Tibial nerve (tissue), 4 donors: ENCODE data around the gene OTOA. TPM values are rescaled to one million over a fixed set of nuclear protein-coding genes. Genes with fewer than 3 reads are reported as not detected.
"Not testable (repeated sequence)": the region's sequence is repeated elsewhere in the genome, so short reads cannot be mapped to it uniquely, and the experiment has no call there.

Source experiments
- DNase-seq, 2 donors: peaks; one replicate each; pipeline ENCODE4 v3.0.0-alpha.2; 2019; ENCODE audit warnings: low spot score in 2 of 2
- H3K27ac ChIP-seq, 4 donors: fragments of 200-600 bp; sonication (generic) in 3 of 4; one replicate each; pipeline ENCODE4 v1.5.1; 2017 to 2019; ENCODE audit warnings: mild to moderate bottlenecking in 1 of 4
- H3K27me3 ChIP-seq, 2 donors: fragments of 200-600 bp; sonication (generic) in 1 of 2; one replicate each; pipeline versions ENCODE4 v1.5.1 to v1.6.0; 2017 to 2019
- H3K36me3 ChIP-seq, 3 donors: fragments of 200-600 bp; sonication (generic); one replicate each; pipeline ENCODE4 v1.5.1; 2018 to 2019
- H3K4me1 ChIP-seq, 4 donors: fragments of 200-600 bp; sonication (generic) in 3 of 4; one replicate each; pipeline ENCODE4 v1.5.1; 2017 to 2019
- H3K4me3 ChIP-seq, 4 donors: fragments of 200-600 bp; sonication (generic) in 3 of 4; one replicate each; pipeline ENCODE4 v1.5.1; 2017 to 2019; ENCODE audit warnings: mild to moderate bottlenecking in 1 of 4, moderate library complexity in 1 of 4
- H3K9me3 ChIP-seq, 4 donors: fragments of 200-600 bp; sonication (generic) in 3 of 4; one replicate each; pipeline ENCODE4 v1.5.1; 2017 to 2019
- CTCF ChIP-seq, 5 experiments: fragments of 200-600 bp in 3 of 5; fragments of 450-650 bp in 2 of 5; sonication (generic) in 3 of 5; IDR thresholded peaks; one replicate each; pipeline ENCODE4 v1.5.1; 2016 to 2019; ENCODE audit warnings: antibody characterized with exemption in 5 of 5, mild to moderate bottlenecking in 3 of 5, moderate library complexity in 2 of 5
- EP300 ChIP-seq, 2 donors: sonication (generic); formaldehyde crosslinking; IDR thresholded peaks; one replicate each; pipeline ENCODE4 v1.6.1; 2017; ENCODE audit warnings: antibody characterized with exemption in 2 of 2, mild to moderate bottlenecking in 1 of 2
- POLR2A ChIP-seq, 2 donors: fragments of 450-650 bp; IDR thresholded peaks; one replicate each; pipeline ENCODE4 v1.6.1; 2017; ENCODE audit warnings: antibody characterized with exemption in 2 of 2, mild to moderate bottlenecking in 2 of 2, moderate library complexity in 2 of 2
- WGBS, 2 donors: methylation state at CpG; one replicate each; pipeline ENCODE4 v1.1.5; 2018; 5-methylcytosine and 5-hydroxymethylcytosine counted together
- total RNA-seq, 4 donors: library from RNA; depleted of rRNA; stranded (reverse); fragments of >200 nt; gene quantifications; one replicate each; pipeline ENCODE4 v1.1.0, GENCODE V29; 2016

The OTOA gene
- total RNA-seq, 4 donors from 2014 or later = 0.39 to 1.3 (median 0.90) TPM; not detected in 1

- DNase-seq = no peak
These were observed 20.4 kb downstream of the OTOA start for GRCh38 chr16:21684199-21684598.

DNA sequence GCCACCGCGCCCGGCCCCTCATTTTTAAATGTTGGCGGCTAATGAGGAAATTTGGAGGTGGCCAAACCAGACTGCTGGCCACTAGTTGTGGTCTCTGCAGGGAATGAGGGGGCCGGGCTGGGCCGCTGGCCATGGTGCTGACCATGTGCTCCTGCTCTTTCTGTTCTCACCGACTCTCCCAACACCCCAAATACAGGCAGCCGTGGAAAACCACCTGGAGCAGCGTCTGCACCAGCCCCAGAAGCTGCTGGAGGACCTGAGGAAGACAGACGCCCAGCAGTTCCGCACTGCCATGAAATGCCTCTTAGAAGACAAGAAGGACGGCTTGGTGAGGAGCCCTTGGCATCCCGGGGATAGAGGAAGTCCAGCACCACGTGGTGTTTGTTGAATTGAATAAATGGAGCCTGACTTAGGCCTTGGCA lies 21.3 kb downstream of the OTOA start:
- H3K4me1 ChIP-seq = no peaks in the 10 kb centered on the region
- peaks cover 0 to 8% (median 0%) of the 10 kb centered on the region in 4 donors for H3K9me3 ChIP-seq
- TF ChIP-seq EP300 (IDR thresholded peaks at IDR 0.05) (no peak), CTCF (IDR thresholded peaks at IDR 0.05) (no peak), POLR2A (IDR thresholded peaks at IDR 0.05) (no peak)
- H3K4me3 ChIP-seq = no peak overlapping the region
- H3K36me3 ChIP-seq = no peaks in the 10 kb centered on the region
- no peak for DNase-seq
- H3K27ac ChIP-seq = no peak overlapping the region
- no peaks in the 10 kb centered on the region for H3K27me3 ChIP-seq
- 42 to 48% methylated on average over 12 to 14 of the region's 14 CpGs for whole genome bisulfite sequencing, 2 donors

More at GRCh38 chr16:21684199-21684598, 20.4 kb downstream of the OTOA start:
- H3K9me3 ChIP-seq = peaks cover 0 to 8% (median 0%) of the 10 kb centered on the region in 4 donors
- no peak overlapping the region for H3K27ac ChIP-seq
- H3K4me3 ChIP-seq = no peak overlapping the region
- TF ChIP-seq CTCF (IDR thresholded peaks at IDR 0.05) (no peak), POLR2A (IDR thresholded peaks at IDR 0.05) (no peak), EP300 (IDR thresholded peaks at IDR 0.05) (no peak)
- WGBS, 2 donors = 27 to 42% methylated on average over 3 to 6 of the region's 6 CpGs
- no peaks in the 10 kb centered on the region for H3K4me1 ChIP-seq
- H3K27me3 ChIP-seq = no peaks in the 10 kb centered on the region
- no peaks in the 10 kb centered on the region for H3K36me3 ChIP-seq

DNA sequence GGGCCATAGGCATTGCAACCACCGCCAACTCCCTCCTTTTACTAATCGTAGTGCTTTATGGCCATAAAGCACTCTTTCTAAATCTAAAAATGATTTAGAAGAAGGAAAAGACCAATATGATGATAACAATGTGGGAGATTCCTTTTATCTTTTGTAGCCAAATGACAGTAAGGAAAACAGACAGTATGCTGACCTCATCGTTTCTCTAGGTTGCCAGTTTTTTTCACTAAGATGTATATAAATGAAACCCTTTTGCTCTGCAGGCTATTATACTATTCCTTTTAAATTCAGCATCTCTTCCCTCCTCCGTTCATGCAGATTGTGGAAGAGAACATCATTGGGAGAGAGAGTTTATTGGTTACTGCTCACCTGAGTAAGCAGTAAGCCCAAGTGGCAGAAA lies 25.3 kb downstream of the OTOA start:
- no peak for TF ChIP-seq CTCF (IDR thresholded peaks at IDR 0.05)
- Histone ChIP-seq H3K27me3 (no peaks in the 10 kb centered on the region), H3K4me1 (no peaks in the 10 kb centered on the region), H3K4me3 (no peak overlapping the region), H3K27ac (no peak overlapping the region), H3K9me3 (peaks cover 0 to 8% (median 0%) of the 10 kb centered on the region in 4 donors), H3K36me3 (no peaks in the 10 kb centered on the region)
- 69 to 73% methylated on average over 4 of the region's 4 CpGs for WGBS, 2 donors
- no peak for DNase-seq

- H3K4me1 ChIP-seq, H3K27ac ChIP-seq, H3K36me3 ChIP-seq, H3K9me3 ChIP-seq, H3K27me3 ChIP-seq, DNase-seq, H3K4me3 ChIP-seq: not testable (repeated sequence)
- 78 to 89% methylated on average over 4 of the region's 4 CpGs for WGBS, 2 donors
These were observed 27.2 kb downstream of the OTOA start for GRCh38 chr16:21690967-21691366.

GRCh38 chr16:21694609-21695008 lies 30.8 kb downstream of the OTOA start:
- Histone ChIP-seq H3K9me3 (no peaks in the 10 kb centered on the region), H3K36me3 (no peaks in the 10 kb centered on the region), H3K27me3 (no peaks in the 10 kb centered on the region), H3K4me1 (no peaks in the 10 kb centered on the region), H3K4me3 (no peak overlapping the region), H3K27ac (no peak overlapping the region)
- DNase-seq = no peak
- TF ChIP-seq EP300 (IDR thresholded peaks at IDR 0.05) (no peak), POLR2A (IDR thresholded peaks at IDR 0.05) (no peak), CTCF (IDR thresholded peaks at IDR 0.05) (no peak)
- WGBS, 2 donors = 79 to 85% methylated on average over 4 of the region's 4 CpGs

DNA sequence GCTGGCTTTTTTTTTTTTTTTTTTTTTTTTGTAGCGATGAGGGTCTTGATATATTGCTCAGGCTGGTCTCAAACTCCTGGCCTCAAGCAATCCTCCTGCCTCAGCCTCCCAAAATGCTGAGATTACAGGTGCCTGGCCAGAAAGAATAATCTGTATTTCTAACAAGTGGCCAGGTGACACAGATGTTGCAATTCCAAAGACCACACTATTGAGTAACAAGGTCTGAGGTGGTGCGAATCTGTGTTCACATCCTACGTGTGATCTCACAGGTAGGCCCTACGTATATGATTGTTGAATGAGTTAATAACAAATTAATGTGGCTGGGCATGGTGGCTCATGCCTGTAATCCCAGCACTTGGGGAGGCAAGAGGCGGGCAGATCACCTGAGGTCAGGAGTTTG lies 33.3 kb downstream of the OTOA start:
- WGBS, 2 donors = 94 to 95% methylated on average over 5 of the region's 5 CpGs
- H3K27ac ChIP-seq = no peak overlapping the region
- no peak overlapping the region for H3K4me3 ChIP-seq
- H3K27me3 ChIP-seq = no peaks in the 10 kb centered on the region
- H3K9me3 ChIP-seq = no peaks in the 10 kb centered on the region
- H3K4me1 ChIP-seq = no peaks in the 10 kb centered on the region
- DNase-seq = no peak
- TF ChIP-seq EP300 (IDR thresholded peaks at IDR 0.05) (no peak), CTCF (IDR thresholded peaks at IDR 0.05) (no peak)
- H3K36me3 ChIP-seq = no peaks in the 10 kb centered on the region
